GM19395 (cell line): ENCODE measurements around the gene CYP2S1.
"Not testable (repeated sequence)": the region's sequence is repeated elsewhere in the genome, so short reads cannot be mapped to it uniquely, and the experiment has no call there.

ENCODE experiments used
- ATAC-seq: cut with Tn5 transposase; IDR thresholded peaks from one replicate; pipeline ENCODE4 v1.9.1; 2021; ENCODE audit warnings: mild to moderate bottlenecking, moderate library complexity; ENCODE audit not compliant: unreplicated experiment

CYP2S1 gene

DNA sequence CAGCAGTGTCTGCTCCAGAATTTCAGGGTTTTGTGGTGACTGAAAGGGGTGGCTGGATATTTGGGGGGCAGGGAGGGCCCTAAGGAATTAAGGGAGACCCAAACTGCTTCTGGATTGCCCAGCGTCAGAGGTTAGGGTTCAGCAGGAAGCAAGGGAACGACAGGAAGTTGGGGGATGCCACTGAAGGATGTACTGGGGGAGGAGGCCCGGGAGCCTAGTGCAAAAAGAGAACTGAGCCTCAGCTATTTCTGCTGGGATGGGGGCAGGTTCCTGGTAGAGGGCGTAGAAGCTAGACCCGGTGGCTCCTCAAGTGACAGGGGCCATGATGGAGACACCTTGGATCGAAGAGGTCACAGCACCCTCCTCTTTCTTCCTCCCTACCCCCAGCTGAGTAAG is 1.1 kb downstream of the CYP2S1 start:
- ATAC-seq: no peak

DNA sequence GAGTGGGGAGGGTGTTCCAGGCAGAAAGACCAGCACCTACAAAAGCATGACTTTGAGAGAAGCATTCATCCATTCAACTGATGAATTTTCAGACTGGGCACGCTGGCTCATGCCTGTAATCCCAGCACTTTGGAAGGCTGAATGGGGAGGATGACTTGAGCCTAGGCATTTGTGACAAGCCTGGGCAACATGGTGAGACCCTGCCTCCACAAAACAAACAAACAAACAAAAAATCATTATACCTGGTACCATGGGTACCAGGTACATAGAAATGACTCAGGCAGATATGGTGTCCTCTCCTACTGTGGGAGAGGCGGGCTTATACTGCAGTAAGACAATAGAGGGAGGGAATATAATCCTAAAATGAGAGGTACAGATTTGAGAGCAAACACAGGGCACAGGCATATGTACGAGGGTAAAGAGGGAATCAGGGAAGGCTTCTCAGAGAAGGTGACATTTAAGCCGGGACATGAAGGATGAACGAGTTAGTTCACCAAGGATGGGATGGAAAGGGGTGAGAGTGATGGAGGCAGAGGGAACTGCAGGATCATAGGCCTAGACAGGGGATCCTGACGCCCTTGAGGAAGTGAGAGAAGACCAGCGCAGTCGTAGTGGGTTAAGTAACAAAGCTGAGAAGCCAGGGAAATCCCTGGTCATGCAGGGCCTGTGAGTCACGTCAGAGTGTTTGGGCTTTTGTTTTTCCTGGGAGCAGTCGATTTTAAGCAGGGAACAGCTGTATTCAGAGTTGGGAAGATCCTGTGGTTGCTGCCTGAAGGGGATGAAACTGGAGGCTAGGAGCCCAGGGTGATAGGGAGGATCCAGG is 2.9 kb downstream of the CYP2S1 start:
- no peak for ATAC-seq

DNA sequence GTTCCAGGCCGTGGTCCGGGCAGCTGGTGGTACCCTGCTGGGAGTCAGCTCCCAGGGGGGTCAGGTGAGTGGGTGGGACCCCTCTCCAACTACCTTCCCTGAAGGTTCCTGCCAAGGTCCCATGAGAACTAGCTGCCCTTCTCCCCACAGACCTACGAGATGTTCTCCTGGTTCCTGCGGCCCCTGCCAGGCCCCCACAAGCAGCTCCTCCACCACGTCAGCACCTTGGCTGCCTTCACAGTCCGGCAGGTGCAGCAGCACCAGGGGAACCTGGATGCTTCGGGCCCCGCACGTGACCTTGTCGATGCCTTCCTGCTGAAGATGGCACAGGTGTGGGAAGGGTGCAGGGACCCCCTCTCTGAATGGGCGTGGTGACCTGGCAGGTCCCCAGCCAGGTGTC is 5.5 kb downstream of the CYP2S1 start:
- no peak for ATAC-seq

DNA sequence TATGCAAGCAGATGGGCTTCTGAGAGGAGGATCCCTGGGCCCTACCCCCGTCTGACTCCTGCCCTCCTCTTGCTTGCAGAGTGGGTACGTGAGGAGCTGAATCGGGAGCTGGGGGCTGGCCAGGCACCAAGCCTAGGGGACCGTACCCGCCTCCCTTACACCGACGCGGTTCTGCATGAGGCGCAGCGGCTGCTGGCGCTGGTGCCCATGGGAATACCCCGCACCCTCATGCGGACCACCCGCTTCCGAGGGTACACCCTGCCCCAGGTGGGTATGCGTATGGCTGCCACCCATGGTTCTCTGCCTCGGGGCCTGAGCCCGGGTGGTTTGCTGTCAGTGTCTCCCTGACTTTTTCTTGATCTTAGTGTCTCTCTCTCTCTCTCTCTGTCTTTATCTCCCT is 10.4 kb downstream of the CYP2S1 start:
- ATAC-seq: no peak

DNA sequence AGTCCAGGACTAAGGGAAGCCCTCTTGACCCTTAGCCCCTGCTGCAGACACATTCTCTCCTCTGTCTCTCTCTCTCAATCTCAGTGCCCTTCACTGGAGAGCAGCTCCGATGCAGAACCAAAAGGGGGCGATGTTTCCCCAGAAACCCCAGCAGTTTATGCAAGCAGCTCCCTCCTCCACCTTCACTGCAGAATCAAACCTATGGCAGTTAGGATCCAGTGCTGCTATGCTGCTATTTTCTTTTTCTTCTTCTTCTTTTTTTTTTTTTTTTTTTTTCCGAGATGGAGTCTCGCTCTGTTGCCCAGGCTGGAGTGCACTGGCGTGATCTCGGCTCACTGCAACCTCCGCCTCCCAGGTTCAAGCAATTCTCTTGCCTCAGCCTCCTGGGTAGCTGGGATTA is 11.3 kb downstream of the CYP2S1 start:
- ATAC-seq: not testable (repeated sequence)

DNA sequence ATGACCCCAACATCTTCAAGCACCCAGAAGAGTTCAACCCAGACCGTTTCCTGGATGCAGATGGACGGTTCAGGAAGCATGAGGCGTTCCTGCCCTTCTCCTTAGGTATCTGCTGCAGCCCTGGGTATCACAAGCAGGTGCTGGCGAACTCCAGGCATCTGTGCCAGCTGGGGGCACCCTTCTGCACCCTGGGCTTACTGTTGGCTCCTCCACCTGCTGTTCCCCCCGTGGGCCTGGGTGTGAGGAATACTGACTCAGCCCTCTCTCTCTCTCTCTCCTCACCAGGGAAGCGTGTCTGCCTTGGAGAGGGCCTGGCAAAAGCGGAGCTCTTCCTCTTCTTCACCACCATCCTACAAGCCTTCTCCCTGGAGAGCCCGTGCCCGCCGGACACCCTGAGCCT is 13.0 kb downstream of the CYP2S1 start:
- no peak for ATAC-seq

DNA sequence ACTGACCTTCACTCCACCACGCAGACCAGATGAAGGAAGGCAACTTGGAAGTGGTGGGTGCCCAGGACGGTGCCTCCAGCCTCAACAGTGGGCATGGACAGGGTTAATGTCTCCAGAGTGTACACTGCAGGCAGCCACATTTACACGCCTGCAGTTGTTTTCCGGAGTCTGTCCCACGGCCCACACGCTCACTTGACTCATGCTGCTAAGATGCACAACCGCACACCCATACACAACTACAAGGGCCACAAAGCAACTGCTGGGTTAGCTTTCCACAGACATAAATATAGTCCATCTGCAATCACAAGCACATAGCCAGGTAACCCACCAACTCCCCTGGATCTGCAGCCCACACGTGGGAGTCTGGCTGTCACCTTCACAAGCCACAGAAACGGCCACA is 13.4 kb downstream of the CYP2S1 start:
- no peak for ATAC-seq

DNA sequence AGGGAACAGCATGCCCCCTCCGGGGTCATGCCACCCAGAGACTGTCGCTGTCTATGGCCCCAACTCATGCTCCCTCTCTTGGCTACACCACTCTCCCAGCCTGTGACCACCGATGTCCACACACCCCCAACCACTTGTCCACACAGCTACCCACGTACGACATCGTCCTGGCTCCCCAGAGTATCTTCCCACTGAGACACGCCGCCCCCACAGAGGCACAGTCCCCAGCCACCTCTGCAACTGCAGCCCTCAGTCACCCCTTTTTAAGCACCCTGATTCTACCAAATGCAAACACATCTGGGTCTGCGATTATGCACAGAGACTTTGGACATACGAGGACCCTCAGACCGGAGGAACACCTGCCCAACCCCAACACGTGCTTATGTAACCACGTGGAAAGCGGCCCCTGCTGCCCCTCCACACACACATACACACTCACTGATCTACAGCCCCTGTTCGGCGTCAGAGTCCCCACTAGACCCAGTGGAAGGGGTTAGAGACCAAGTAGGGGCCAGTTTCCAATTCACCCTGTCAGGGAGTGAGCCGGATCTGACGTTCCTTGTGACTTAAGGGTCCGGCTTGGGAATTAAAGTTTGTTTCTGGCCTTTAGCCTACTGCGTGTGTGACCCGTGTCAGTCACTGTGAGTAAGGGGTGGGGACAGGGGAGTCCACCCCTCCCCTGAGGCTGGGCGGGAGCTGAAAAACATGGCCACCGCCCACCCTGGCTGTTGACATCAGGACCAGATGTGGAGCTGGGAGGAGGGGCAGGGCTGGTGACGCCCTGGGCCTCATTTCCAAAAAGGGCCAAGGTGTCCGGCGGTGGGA is 14.1 kb downstream of the CYP2S1 start:
- ATAC-seq: no peak

DNA sequence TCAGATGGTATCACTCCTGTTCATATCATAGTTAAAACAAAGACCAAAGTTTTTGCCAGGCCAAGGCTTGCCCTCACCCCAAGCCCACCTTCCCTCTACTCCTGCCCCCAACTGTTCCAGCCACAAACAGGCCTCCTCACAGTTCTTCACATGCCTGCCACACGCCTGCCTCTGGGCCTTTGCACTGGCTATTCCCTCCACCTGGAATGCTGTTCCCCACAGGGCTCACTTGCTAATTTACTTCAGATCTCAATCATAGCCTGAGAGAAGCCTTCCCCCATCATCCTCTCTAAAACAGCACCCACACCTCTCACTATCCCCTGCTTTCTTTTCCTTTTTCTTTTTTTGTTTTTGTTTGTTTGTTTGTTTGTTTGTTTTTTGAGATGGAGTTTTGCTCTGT is 21.1 kb downstream of the CYP2S1 start:
- no peak for ATAC-seq

DNA sequence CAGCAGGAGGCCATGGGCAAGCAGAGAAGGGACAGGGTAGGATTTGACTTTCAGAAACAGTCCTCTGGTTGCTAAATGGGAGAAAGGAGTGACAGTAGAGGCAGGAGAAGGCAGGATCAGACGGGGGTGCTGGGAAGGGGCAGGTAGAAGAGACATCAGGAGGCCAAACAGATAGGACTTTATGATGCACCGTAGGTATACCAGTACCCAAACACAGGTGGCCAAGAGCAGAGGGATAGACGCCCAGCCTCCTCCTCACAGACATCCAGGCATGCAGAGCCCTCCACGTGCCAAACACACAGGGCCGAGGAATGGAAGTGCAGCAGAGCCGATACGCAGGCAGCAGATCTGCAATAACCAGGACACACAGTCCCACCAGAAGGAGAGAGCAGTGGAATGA is 24.7 kb downstream of the CYP2S1 start:
- ATAC-seq: no peak

DNA sequence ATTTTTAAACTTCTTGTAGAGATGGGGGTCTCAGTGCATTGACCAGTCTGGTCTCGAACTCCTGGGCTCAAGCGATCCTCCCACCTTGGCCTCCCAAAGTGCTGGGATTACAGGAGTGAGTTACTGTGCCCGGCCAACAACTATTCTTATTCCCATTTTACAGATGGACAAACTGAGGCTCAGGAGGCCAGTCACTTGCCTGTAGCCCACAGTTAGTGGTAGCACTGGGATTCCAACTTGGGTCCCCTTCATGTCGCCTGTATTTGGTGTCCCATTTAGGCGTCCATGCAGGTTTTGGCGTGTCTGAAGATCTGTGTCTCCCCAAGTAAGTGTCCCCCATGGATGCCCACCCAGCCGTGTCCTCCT is 25.2 kb downstream of the CYP2S1 start:
- ATAC-seq: no peak

DNA sequence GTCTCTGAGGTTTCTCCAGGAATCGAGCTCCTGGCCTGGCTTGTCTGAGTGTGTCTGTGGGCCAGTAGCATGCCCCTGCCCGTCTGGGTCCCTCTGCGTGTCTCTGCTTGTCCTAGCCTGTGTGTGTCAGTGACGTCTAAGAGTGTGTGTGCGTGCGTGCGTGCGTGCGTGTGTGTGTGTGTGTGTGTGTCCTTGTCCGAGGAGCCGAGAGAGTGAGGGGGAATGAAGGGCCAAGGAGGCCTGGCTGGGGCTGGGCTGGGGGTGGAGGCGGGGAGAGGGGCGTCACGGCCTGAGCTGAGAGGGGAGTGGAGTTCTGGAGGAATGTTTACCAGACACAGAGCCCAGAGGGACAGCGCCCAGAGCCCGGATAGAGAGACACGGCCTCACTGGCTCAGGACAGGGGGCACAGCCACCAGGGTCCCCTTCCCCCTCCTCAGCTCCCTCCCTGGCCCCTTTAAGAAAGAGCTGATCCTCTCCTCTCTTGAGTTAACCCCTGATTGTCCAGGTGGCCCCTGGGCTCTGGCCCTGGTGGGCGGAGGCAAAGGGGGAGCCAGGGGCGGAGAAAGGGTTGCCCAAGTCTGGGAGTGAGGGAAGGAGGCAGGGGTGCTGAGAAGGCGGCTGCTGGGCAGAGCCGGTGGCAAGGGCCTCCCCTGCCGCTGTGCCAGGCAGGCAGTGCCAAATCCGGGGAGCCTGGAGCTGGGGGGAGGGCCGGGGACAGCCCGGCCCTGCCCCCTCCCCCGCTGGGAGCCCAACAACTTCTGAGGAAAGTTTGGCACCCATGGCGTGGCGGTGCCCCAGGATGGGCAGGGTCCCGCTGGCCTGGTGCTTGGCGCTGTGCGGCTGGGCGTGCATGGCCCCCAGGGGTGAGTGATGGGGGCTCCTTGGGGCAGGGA is 25.8 kb downstream of the CYP2S1 start, which contains the start of gene AXL:
TSS of gene AXL (plus strand) at position 609 of the 893 bp plus-strand sequence. CDS start at position 779, 170 bp downstream.
- no peak for ATAC-seq

DNA sequence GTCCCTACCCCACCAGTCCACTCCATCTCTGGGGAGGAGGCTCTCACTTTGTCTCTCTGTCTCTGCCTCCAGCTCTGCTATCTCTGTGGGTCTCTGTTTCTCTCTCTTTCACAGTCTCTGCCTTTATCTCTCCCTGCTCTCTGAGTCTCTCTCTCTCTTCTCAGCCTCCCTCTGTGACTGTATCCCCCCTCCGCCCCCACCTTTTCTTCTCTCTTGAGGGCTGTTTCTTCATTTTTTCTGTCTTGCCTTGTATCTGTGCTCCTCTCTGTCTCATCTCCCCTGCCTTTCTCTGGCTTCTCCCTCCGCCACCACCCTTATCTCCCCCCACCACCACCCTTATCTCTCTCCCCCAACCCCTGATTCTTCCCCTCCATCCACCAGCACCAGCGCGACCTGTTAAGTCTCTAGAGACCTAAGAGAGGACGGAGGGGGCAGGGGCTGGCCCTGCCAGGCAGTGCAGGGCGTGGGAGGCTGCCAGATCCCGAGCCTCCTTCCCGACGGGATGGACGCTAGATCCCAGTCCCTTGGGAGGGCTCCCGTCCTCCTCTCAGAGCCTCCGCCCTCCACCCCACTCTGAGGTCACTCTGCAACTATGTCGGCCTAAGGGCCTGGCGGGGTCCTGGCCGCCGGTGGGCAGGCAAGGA is 27.0 kb downstream of the CYP2S1 start:
- no peak for ATAC-seq

DNA sequence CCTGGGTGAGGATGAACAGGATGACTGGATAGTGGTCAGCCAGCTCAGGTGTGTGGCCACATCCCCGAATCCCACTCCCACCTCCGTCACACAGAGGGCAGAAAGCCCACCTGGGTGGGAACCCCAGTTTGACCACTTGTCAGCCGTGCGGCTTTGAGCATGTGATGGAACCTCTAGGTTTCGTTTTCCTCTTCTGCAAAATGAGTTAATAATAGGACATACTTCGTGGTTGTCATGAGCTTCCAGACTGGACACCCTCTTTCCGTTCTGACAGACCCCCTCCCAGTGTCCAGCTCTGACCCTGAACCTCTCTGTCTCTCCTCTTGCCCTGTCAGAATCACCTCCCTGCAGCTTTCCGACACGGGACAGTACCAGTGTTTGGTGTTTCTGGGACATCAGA is 27.8 kb downstream of the CYP2S1 start:
- ATAC-seq: no peak

DNA sequence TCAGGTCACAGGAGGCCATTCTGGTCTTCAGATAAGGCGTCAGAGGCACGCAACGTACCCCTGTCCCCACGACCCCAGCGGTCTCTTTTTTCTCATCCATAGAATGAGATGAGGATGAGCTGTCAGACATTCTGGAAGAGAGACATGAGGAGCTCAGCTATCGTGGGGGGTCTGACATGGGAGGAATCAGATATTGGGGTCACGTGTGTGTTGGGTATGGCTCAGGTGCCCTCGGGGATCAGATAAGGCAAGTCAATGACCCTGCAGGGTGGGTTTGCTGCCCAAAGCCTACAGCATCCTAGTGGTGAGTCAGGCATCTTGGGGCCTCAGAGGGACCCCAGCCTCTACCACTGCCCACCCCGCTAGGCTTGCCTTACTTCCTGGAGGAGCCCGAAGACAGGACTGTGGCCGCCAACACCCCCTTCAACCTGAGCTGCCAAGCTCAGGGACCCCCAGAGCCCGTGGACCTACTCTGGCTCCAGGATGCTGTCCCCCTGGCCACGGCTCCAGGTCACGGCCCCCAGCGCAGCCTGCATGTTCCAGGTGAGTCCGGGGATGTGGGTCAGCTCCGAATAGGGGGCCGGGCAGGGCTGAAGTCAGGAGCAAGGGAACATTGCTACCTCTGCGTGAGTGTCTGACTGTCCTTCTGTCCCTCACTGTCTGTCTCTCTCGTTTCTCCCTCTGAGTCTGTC is 28.6 kb downstream of the CYP2S1 start:
- no peak for ATAC-seq

DNA sequence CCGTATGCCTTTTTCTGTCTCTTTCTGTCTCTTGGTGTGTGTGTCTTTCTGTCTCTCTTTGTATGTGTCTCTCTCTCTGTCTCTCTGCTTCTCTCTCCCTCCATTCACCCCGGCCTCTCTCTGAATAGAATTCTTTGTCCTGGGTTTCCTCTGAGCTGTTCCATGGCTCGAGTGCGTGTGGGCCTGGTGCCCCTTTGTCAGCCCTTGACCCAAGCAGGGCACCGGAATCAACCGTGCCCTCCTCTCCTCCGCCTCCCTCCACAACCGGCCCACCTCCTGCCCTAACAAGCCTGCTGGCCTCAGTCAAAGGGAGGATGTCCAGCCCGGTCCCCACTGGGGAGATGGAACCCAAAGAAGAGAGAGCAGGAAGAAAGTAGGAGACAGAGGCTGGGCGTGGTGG is 29.2 kb downstream of the CYP2S1 start:
- no peak for ATAC-seq

DNA sequence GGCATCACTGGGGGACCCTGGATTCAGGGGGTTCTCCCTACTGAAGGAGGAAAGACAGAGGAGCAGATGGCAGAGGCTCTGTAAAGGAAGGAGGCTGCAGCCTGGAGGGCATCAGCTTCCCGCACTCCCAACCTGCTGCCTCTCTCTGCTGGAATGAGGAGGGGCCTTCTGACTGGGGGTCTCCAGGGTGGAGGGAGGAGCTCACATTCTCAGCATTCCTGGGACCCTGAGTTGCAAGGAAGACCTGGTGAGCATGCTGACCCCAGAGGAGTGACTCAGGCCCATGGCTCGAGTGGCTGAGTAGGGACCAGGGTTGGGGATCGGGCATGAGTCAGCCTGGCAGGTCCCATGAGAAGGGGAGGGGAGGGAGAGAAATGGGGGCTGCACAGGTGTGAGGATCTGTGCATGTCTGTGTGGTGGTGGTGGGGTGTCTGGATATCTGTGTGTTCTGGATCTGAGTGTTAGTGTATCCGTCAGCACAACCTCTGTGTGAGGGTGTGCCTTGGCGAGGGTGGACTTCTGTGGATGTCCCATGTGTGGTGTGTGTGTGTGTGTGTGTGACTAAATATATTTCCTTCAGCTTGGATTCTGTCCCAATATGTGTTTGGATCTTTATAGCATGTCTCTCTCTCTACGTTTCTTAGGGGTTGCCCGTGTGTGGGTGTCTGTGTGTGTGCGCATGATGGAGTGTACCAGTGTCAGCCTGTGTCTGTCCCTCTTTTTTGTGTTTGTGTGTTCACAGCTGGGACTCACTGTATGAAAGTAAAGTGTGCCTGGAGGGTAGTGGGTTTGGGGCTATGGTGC is 30.6 kb downstream of the CYP2S1 start:
- ATAC-seq: no peak

DNA sequence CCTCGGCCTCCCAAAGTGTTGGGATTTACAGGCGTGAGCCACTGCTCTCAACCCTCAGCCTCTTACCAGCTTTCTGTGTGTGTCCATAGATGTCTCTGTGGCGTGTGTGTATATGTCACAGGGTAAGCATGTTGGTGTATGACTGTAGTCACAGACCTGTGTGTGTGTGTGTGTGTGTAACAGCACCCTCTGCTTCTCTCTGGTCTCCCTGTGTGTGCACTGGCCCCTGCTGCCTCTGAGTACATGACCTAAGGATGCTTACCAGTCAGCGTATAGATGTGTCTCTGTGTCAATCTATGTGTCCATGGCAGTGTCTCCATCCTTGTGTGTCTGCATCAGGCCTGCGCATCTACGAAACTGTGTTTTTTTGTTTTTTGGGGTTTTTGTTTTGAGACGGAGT is 31.6 kb downstream of the CYP2S1 start:
- no peak for ATAC-seq
